ENCODE measurements around the gene NELL2. TPM values are rescaled to one million over a fixed set of nuclear protein-coding genes. Genes with fewer than 3 reads are reported as not detected.

The NELL2 gene
- not detected in 2 replicates for total RNA-seq (ENCODE audit: low replicate concordance)

DNA sequence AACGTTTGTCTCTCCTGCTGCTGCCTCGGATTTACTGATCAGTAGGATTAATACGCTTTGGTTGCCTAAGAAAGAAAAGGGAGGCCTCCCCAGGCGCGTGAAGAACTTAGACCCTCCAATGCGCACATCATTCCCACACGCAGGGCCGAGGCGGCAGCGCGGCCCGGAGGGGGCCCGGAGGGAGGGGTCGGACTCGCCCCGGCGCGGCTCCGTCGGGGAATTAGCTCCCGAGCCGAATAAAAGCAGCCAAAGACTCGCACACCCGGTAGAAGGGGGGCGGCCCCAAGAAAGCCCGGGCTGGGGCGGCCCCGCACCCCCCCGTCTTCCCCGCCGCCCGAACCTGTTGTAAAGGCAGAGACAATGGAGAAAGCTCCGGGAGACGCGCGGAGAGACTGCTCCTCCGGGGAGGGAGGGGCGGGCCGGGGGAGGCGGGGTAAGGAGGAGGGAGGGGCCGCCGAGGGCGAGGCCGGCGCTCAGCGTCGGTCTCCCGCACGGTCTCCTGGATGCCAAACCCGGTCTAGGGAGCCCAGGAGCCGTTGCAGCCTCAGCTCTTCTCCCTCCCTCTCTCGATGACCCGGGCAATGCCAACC lies at the start of gene NELL2:
NELL2 (minus strand) TSS at position 362 of the 590 bp plus-strand sequence. CDS start 446 bp downstream, outside the sequence.

Other genes with a start within 250 kb of the NELL2 start
- not detected in 2 replicates for gene DBX2, start 174.8 kb upstream of the NELL2 start, total RNA-seq (ENCODE audit: low replicate concordance)